ENCODE measurements around the gene MRNIP. TPM values are rescaled to one million over a fixed set of nuclear protein-coding genes. Genes with fewer than 3 reads are reported as not detected.
A peak's percentile ranks its signal among the peaks of the same experiment; 100 is the strongest.

The MRNIP gene
- total and polyA plus RNA-seq, 2 of the 4 experiments (the other 2 are of a cell fraction), result 6.6 to 24.7 TPM

DNA sequence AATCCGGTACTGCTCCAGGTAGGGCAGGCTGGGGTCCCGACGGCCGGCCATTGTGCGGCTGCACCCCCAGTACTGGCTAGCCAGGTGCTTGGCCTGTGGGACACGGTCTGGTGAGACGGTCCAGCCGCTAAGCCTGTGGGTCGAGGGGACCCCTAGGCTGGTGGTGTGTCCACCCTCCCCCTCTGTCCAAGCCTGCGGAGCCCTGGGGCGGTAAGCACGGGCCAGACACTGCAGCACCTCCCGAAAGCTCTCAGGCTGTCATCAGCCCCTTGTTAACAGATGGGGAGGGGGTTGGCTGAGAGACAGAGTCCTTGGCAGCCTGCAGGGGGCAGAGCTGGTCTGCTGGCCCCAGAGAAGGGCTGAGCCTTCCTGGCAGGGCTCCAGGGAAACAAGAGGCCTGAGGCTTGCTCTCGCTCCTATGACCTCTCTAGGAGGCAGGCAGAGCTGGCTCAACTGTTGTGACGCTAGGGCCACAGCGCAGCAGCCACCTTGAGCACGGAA lies 11.8 kb upstream of the MRNIP start:
- dilution Hi-C loops (cut with HindIII; ENCODE audit: low sequenced_read_pairs, unreplicated experiment), result no loop called here
- in situ Hi-C loops (cut with MboI; ENCODE audit: low sequenced_read_pairs), result no loop called here
- intact Hi-C loops (cut with micrococcal nuclease), result no loop called here
- H3K27me3 ChIP-seq (ENCODE audit: control insufficient read depth, insufficient read depth, low read length), result no peaks in the 10 kb centered on the region
- CTCF ChIA-PET, result no interaction called here
- no peak overlapping the region for H3K9ac ChIP-seq (ENCODE audit: low read depth, low read length)
- no peak overlapping the region for H3K4me3 ChIP-seq (ENCODE audit: insufficient read depth, low read depth, low read length)
- H3K18ac ChIP-seq (ENCODE audit: low read depth, low read length), result no peak overlapping the region
- 70% methylated on average over 7 of the region's 17 CpGs; no CpG with 5 or more reads in 1 of the 2 experiments for WGBS, 2 experiments (ENCODE audit: extremely low coverage in 2 of 2, insufficient read length in 1 of 2)
- H2BK15ac ChIP-seq (ENCODE audit: low read depth, low read length), result no peak overlapping the region
- H3K79me1 ChIP-seq (ENCODE audit: low read depth in 1 of 2, low read length in 2 of 2), result no peaks in the 10 kb centered on the region; a peak in 1 of 4 replicates
- no peaks in the 10 kb centered on the region for H4K20me1 ChIP-seq (ENCODE audit: insufficient read depth, low read length)
- ATAC-seq (ENCODE audit: low read depth) (peak; percentile 66), DNase-seq (peak; percentile 52)
- H4K91ac ChIP-seq (ENCODE audit: insufficient read depth, low read depth, low read length), result no peak overlapping the region
- no peak overlapping the region for H2AK9ac ChIP-seq (replicated peaks; ENCODE audit: low read depth, low read length, poor library complexity)
- H3K36me3 ChIP-seq (ENCODE audit: control insufficient read depth, insufficient read depth, low read length), result peaks cover 74% of the 10 kb centered on the region
- TF ChIP-seq POLR2A (IDR thresholded peaks at IDR 0.05; ENCODE audit: low read depth, low read length) (no peak), RAD21 (IDR thresholded peaks at IDR 0.05; ENCODE audit: low read length) (peak; percentile 41)
- TF ChIP-seq, protein P1, sequence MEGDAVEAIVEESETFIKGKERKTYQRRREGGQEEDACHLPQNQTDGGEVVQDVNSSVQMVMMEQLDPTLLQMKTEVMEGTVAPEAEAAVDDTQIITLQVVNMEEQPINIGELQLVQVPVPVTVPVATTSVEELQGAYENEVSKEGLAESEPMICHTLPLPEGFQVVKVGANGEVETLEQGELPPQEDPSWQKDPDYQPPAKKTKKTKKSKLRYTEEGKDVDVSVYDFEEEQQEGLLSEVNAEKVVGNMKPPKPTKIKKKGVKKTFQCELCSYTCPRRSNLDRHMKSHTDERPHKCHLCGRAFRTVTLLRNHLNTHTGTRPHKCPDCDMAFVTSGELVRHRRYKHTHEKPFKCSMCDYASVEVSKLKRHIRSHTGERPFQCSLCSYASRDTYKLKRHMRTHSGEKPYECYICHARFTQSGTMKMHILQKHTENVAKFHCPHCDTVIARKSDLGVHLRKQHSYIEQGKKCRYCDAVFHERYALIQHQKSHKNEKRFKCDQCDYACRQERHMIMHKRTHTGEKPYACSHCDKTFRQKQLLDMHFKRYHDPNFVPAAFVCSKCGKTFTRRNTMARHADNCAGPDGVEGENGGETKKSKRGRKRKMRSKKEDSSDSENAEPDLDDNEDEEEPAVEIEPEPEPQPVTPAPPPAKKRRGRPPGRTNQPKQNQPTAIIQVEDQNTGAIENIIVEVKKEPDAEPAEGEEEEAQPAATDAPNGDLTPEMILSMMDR (conservative IDR thresholded peaks at IDR 0.05; ENCODE audit: low read depth, low read length), result peak; percentile 43
- peak overlapping the region; percentile 34 for H2AFZ ChIP-seq (replicated peaks; ENCODE audit: low read length, poor library complexity)
- no peak overlapping the region for H3K27ac ChIP-seq (ENCODE audit: insufficient read depth, low read length)
- no peaks in the 10 kb centered on the region for H3K9me3 ChIP-seq (ENCODE audit: control insufficient read depth, insufficient read depth, low read length)
- no peak overlapping the region for H2BK5ac ChIP-seq (ENCODE audit: low read depth, low read length, poor library complexity, severe bottlenecking)
- H2BK120ac ChIP-seq (ENCODE audit: low read depth, low read length), result no peak overlapping the region
- no peak overlapping the region for H3K4me2 ChIP-seq (ENCODE audit: low read depth, low read length)
- no peak overlapping the region for H3K56ac ChIP-seq (ENCODE audit: extremely low read depth, insufficient read depth, low read length)
- no peak overlapping the region for H3K23ac ChIP-seq (ENCODE audit: low read depth, low read length)
- H4K8ac ChIP-seq (ENCODE audit: low read depth in 2 of 2, low read length in 2 of 2), result no peak overlapping the region
- H2AK5ac ChIP-seq (ENCODE audit: low read depth, low read length), result no peak overlapping the region
- H2BK20ac ChIP-seq (ENCODE audit: low read depth, low read length), result no peak overlapping the region
- H3K9me1 ChIP-seq (ENCODE audit: insufficient read depth, low read length), result no peaks in the 10 kb centered on the region
- H4K5ac ChIP-seq (ENCODE audit: low read depth, low read length), result no peak overlapping the region
- no TSS peak for BruUV-seq (replicated peaks)
- no peaks in the 10 kb centered on the region for H3K4me1 ChIP-seq (ENCODE audit: control insufficient read depth, insufficient read depth, low read length)
- POLR2A ChIA-PET (ENCODE audit: unreplicated experiment), result no interaction called here
- H3K14ac ChIP-seq (replicated peaks; ENCODE audit: low read depth, low read length), result no peak overlapping the region
- no peak overlapping the region for H3K4ac ChIP-seq (ENCODE audit: low read depth, low read length)

Measured in IMR-90 (cell line).